Activated naive CD4-positive, alpha-beta T cell treated with anti-CD3 and anti-CD28 coated beads, Interleukin-2, amount 50 U/mL, for 72 hours (primary cell): Measurements from ENCODE around the gene PECR. TPM values are rescaled to one million over a fixed set of nuclear protein-coding genes. Genes with fewer than 3 reads are reported as not detected.
A peak's percentile ranks its signal among the peaks of the same experiment; 100 is the strongest.
"Not testable (repeated sequence)": the region's sequence is repeated elsewhere in the genome, so short reads cannot be mapped to it uniquely, and the experiment has no call there.

Experiments
- ATAC-seq, 2 donors: fragments of 150-1000 bp; cut with Tn5 transposase; 2 replicates each; pipeline ENCODE4 v1.10.0; 2021; ENCODE audit warnings: mild to moderate bottlenecking in 2 of 2, moderate library complexity in 2 of 2
- DNase-seq, 2 donors: peaks; one replicate each; pipeline ENCODE4 v3.0.0; 2021 to 2022; ENCODE audit warnings: low spot score in 2 of 2
- H3K27ac Mint-ChIP-seq, 2 donors: one replicate each; pipeline ENCODE4 v1.8.0; 2022; ENCODE audit warnings: mild to moderate bottlenecking in 2 of 2, mixed read lengths in 2 of 2
- H3K36me3 Mint-ChIP-seq, 2 donors: one replicate each; pipeline ENCODE4 v1.8.0; 2022; ENCODE audit warnings: mixed read lengths in 2 of 2
- H3K9me3 Mint-ChIP-seq, 2 donors: one replicate each; pipeline ENCODE4 v1.8.0; 2022; ENCODE audit warnings: mixed read lengths in 2 of 2
- total RNA-seq, 2 donors: library from RNA; stranded (reverse); gene quantifications; one replicate each; pipeline ENCODE4 v1.2.3, GENCODE V29; 2022

Gene PECR
- total RNA-seq, 2 donors from 2014 or later, result 25.4 to 34.0 TPM

- Mint-ChIP-seq H3K36me3 (no peaks in the 10 kb centered on the region), H3K27ac (no peak overlapping the region), H3K9me3 (peaks cover 3% of the 10 kb centered on the region in 2 donors)
- peak; percentile 70 to 81 for ATAC-seq
- DNase-seq, result peak in 1 of 2 donors; percentile 45
These were observed 58.5 kb downstream of the PECR start for GRCh38 chr2:216023055-216023648.

- H3K36me3 Mint-ChIP-seq, result no peaks in the 10 kb centered on the region
- ATAC-seq (no peak), DNase-seq (no peak)
- H3K27ac Mint-ChIP-seq, result no peak overlapping the region
- H3K9me3 Mint-ChIP-seq, result peaks cover 3 to 4% of the 10 kb centered on the region in 2 donors
These were observed 59.6 kb downstream of the PECR start for GRCh38 chr2:216021768-216022565.

- H3K27ac Mint-ChIP-seq, result peak overlapping the region in 1 of 2 donors; percentile 34
- DNase-seq (no peak), ATAC-seq (no peak)
- peaks cover 3 to 4% of the 10 kb centered on the region in 2 donors for H3K9me3 Mint-ChIP-seq
- no peaks in the 10 kb centered on the region for H3K36me3 Mint-ChIP-seq
These were observed 62.9 kb downstream of the PECR start for GRCh38 chr2:216018709-216019108.

- peak overlapping the region in 1 of 2 donors; percentile 71 for H3K27ac Mint-ChIP-seq
- peaks cover 0 to 5% of the 10 kb centered on the region in 2 donors for H3K36me3 Mint-ChIP-seq
- DNase-seq, result peak in 1 of 2 donors; percentile 62
- peaks cover 3 to 4% of the 10 kb centered on the region in 2 donors for H3K9me3 Mint-ChIP-seq
- ATAC-seq, result peak; percentile 51 to 70
These were observed 64.2 kb downstream of the PECR start for GRCh38 chr2:216017365-216017764.

- Mint-ChIP-seq H3K36me3 (peaks cover 0 to 5% of the 10 kb centered on the region in 2 donors), H3K27ac (peak overlapping the region; percentile 61 to 73), H3K9me3 (peaks cover 3 to 4% of the 10 kb centered on the region in 2 donors)
- no peak for ATAC-seq
- DNase-seq, result no peak
These were observed 65.0 kb downstream of the PECR start for GRCh38 chr2:216016581-216016980.

- peak; percentile 35 to 65 for DNase-seq
- Mint-ChIP-seq H3K27ac (peak overlapping the region; percentile 73 to 86), H3K9me3 (peaks cover 3 to 4% of the 10 kb centered on the region in 2 donors), H3K36me3 (peaks cover 0 to 5% of the 10 kb centered on the region in 2 donors)
- peak; percentile 77 to 83 for ATAC-seq
These were observed 65.7 kb downstream of the PECR start for GRCh38 chr2:216015722-216016464.

GRCh38 chr2:216014986-216015385 lies 66.6 kb downstream of the PECR start:
- Mint-ChIP-seq H3K27ac (no peak overlapping the region), H3K36me3 (peaks cover 0 to 5% of the 10 kb centered on the region in 2 donors), H3K9me3 (peaks cover 3 to 4% of the 10 kb centered on the region in 2 donors)
- no peak for DNase-seq
- no peak for ATAC-seq

- H3K27ac Mint-ChIP-seq, result no peak overlapping the region
- H3K36me3 Mint-ChIP-seq, result peaks cover 0 to 5% of the 10 kb centered on the region in 2 donors
- DNase-seq, result no peak
- H3K9me3 Mint-ChIP-seq, result peaks cover 3 to 4% of the 10 kb centered on the region in 2 donors
- no peak for ATAC-seq
These were observed 67.6 kb downstream of the PECR start for GRCh38 chr2:216014006-216014405.

GRCh38 chr2:216013080-216013909 lies 68.3 kb downstream of the PECR start, which contains the start of gene MREG:
Gene MREG, minus strand, starts transcription at chr2:216013551. Its CDS starts 224 bp downstream, at chr2:216013327.
- peaks cover 2 to 3% of the 10 kb centered on the region in 2 donors for H3K9me3 Mint-ChIP-seq
- peak; percentile 71 to 74 for ATAC-seq
- H3K36me3 Mint-ChIP-seq, result peaks cover 0 to 5% of the 10 kb centered on the region in 2 donors
- peak; percentile 82 to 88 for DNase-seq
- H3K27ac Mint-ChIP-seq, result peak within 1 kb of the TSS; percentile 66 to 82

- ATAC-seq (no peak), DNase-seq (no peak)
- H3K9me3 Mint-ChIP-seq, result no peaks in the 10 kb centered on the region
- H3K36me3 Mint-ChIP-seq, result peaks cover 0 to 5% of the 10 kb centered on the region in 2 donors
- H3K27ac Mint-ChIP-seq, result peak overlapping the region; percentile 29 to 82
These were observed 68.9 kb downstream of the PECR start for GRCh38 chr2:216012830-216013079.

- H3K36me3 Mint-ChIP-seq, result peaks cover 0 to 5% of the 10 kb centered on the region in 2 donors
- DNase-seq (no peak), ATAC-seq (no peak)
- no peaks in the 10 kb centered on the region for H3K9me3 Mint-ChIP-seq
- H3K27ac Mint-ChIP-seq, result peak overlapping the region in 1 of 2 donors; percentile 82
These were observed 69.3 kb downstream of the PECR start for GRCh38 chr2:216012133-216012829.

- ATAC-seq, H3K27ac Mint-ChIP-seq, H3K36me3 Mint-ChIP-seq, DNase-seq, H3K9me3 Mint-ChIP-seq: not testable (repeated sequence)
These were observed 72.4 kb downstream of the PECR start for GRCh38 chr2:216009215-216009614.

GRCh38 chr2:216008387-216008786 lies 73.2 kb downstream of the PECR start:
- DNase-seq, result no peak
- Mint-ChIP-seq H3K36me3 (peaks cover 0 to 5% of the 10 kb centered on the region in 2 donors), H3K9me3 (no peaks in the 10 kb centered on the region), H3K27ac (no peak overlapping the region)
- ATAC-seq, result no peak

GRCh38 chr2:216006164-216006663 lies 75.4 kb downstream of the PECR start:
- Mint-ChIP-seq H3K9me3 (no peaks in the 10 kb centered on the region), H3K27ac (peak overlapping the region in 1 of 2 donors; percentile 69), H3K36me3 (no peaks in the 10 kb centered on the region)
- ATAC-seq (peak; percentile 58 to 88), DNase-seq (peak in 1 of 2 donors; percentile 78)

GRCh38 chr2:216004697-216005283 lies 76.8 kb downstream of the PECR start:
- DNase-seq (no peak), ATAC-seq (peak in 1 of 2 donors; percentile 33)
- peak overlapping the region in 1 of 2 donors; percentile 69 for H3K27ac Mint-ChIP-seq
- H3K36me3 Mint-ChIP-seq, result no peaks in the 10 kb centered on the region
- no peaks in the 10 kb centered on the region for H3K9me3 Mint-ChIP-seq
